Measurements from ENCODE around the gene LORICRIN. TPM values are rescaled to one million over a fixed set of nuclear protein-coding genes. Genes with fewer than 3 reads are reported as not detected.

LORICRIN gene
- total RNA-seq, 1 donor from 2014 or later, result not detected

- TF ChIP-seq, protein P1, sequence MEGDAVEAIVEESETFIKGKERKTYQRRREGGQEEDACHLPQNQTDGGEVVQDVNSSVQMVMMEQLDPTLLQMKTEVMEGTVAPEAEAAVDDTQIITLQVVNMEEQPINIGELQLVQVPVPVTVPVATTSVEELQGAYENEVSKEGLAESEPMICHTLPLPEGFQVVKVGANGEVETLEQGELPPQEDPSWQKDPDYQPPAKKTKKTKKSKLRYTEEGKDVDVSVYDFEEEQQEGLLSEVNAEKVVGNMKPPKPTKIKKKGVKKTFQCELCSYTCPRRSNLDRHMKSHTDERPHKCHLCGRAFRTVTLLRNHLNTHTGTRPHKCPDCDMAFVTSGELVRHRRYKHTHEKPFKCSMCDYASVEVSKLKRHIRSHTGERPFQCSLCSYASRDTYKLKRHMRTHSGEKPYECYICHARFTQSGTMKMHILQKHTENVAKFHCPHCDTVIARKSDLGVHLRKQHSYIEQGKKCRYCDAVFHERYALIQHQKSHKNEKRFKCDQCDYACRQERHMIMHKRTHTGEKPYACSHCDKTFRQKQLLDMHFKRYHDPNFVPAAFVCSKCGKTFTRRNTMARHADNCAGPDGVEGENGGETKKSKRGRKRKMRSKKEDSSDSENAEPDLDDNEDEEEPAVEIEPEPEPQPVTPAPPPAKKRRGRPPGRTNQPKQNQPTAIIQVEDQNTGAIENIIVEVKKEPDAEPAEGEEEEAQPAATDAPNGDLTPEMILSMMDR (IDR thresholded peaks at IDR 0.05; ENCODE audit: unreplicated experiment), result no peak
- Mint-ChIP-seq H3K4me3 (ENCODE audit: unreplicated experiment) (no peak overlapping the region), H3K9me3 (ENCODE audit: unreplicated experiment) (no peaks in the 10 kb centered on the region), H3K27ac (ENCODE audit: unreplicated experiment) (no peak overlapping the region), H3K4me1 (ENCODE audit: unreplicated experiment) (peaks cover 9% of the 10 kb centered on the region), H3K36me3 (ENCODE audit: low read depth, unreplicated experiment) (peaks cover 7% of the 10 kb centered on the region), H3K27me3 (ENCODE audit: unreplicated experiment) (peaks cover 6% of the 10 kb centered on the region)
- no peak for DNase-seq (ENCODE audit: low spot score)
Measured at GRCh38 chr1:153246825-153247224, 12.7 kb upstream of the LORICRIN start.

GRCh38 chr1:153248176-153248879 lies 11.2 kb upstream of the LORICRIN start:
- no peaks in the 10 kb centered on the region for H3K9me3 Mint-ChIP-seq (ENCODE audit: unreplicated experiment)
- no peak overlapping the region for H3K4me3 Mint-ChIP-seq (ENCODE audit: unreplicated experiment)
- TF ChIP-seq, protein P1 (IDR thresholded peaks at IDR 0.05; ENCODE audit: unreplicated experiment), result no peak
- no peak for DNase-seq (ENCODE audit: low spot score)
- H3K36me3 Mint-ChIP-seq (ENCODE audit: low read depth, unreplicated experiment), result peaks cover 7% of the 10 kb centered on the region
- peaks cover 9% of the 10 kb centered on the region for H3K4me1 Mint-ChIP-seq (ENCODE audit: unreplicated experiment)
- no peak overlapping the region for H3K27ac Mint-ChIP-seq (ENCODE audit: unreplicated experiment)
- H3K27me3 Mint-ChIP-seq (ENCODE audit: unreplicated experiment), result peaks cover 6% of the 10 kb centered on the region

- no peaks in the 10 kb centered on the region for H3K36me3 Mint-ChIP-seq (ENCODE audit: low read depth, unreplicated experiment)
- no peak overlapping the region for H3K27ac Mint-ChIP-seq (ENCODE audit: unreplicated experiment)
- no peak for DNase-seq (ENCODE audit: low spot score)
- peaks cover 9% of the 10 kb centered on the region for H3K4me1 Mint-ChIP-seq (ENCODE audit: unreplicated experiment)
- H3K27me3 Mint-ChIP-seq (ENCODE audit: unreplicated experiment), result peaks cover 4% of the 10 kb centered on the region
- no peaks in the 10 kb centered on the region for H3K9me3 Mint-ChIP-seq (ENCODE audit: unreplicated experiment)
- TF ChIP-seq, protein P1 (IDR thresholded peaks at IDR 0.05; ENCODE audit: unreplicated experiment), result no peak
- H3K4me3 Mint-ChIP-seq (ENCODE audit: unreplicated experiment), result no peak overlapping the region
Measured at GRCh38 chr1:153250166-153250565, 9.3 kb upstream of the LORICRIN start.

GRCh38 chr1:153251087-153251486 lies 8.4 kb upstream of the LORICRIN start:
- Mint-ChIP-seq H3K27ac (ENCODE audit: unreplicated experiment) (no peak overlapping the region), H3K36me3 (ENCODE audit: low read depth, unreplicated experiment) (no peaks in the 10 kb centered on the region), H3K27me3 (ENCODE audit: unreplicated experiment) (peaks cover 4% of the 10 kb centered on the region), H3K4me3 (ENCODE audit: unreplicated experiment) (no peak overlapping the region), H3K9me3 (ENCODE audit: unreplicated experiment) (no peaks in the 10 kb centered on the region), H3K4me1 (ENCODE audit: unreplicated experiment) (peaks cover 9% of the 10 kb centered on the region)
- DNase-seq (ENCODE audit: low spot score), result no peak
- TF ChIP-seq, protein P1 (IDR thresholded peaks at IDR 0.05; ENCODE audit: unreplicated experiment), result no peak

GRCh38 chr1:153251562-153251961 lies 7.9 kb upstream of the LORICRIN start:
- Mint-ChIP-seq H3K4me1 (ENCODE audit: unreplicated experiment) (peaks cover 9% of the 10 kb centered on the region), H3K27ac (ENCODE audit: unreplicated experiment) (no peak overlapping the region), H3K9me3 (ENCODE audit: unreplicated experiment) (no peaks in the 10 kb centered on the region), H3K27me3 (ENCODE audit: unreplicated experiment) (peaks cover 4% of the 10 kb centered on the region), H3K36me3 (ENCODE audit: low read depth, unreplicated experiment) (no peaks in the 10 kb centered on the region), H3K4me3 (ENCODE audit: unreplicated experiment) (no peak overlapping the region)
- no peak for DNase-seq (ENCODE audit: low spot score)
- TF ChIP-seq, protein P1 (IDR thresholded peaks at IDR 0.05; ENCODE audit: unreplicated experiment), result no peak

All from endothelial cell (in vitro differentiated cells).